Stimulated activated CD4-positive, alpha-beta T cell treated with anti-CD3 and anti-CD28 coated beads, Interleukin-1b, Interleukin-23, amount 100 ng/mL, for 4 hours (primary cell): ENCODE data around the gene RASSF10.
A peak's percentile ranks its signal among the peaks of the same experiment; 100 is the strongest.

Source experiments
- DNase-seq, 2 donors: peaks; one replicate each; pipeline ENCODE4 v3.0.0-alpha.2; 2020; ENCODE audit warnings: low read depth in 2 of 2

Gene RASSF10

GRCh38 chr11:13008625-13009475 is at the start of gene RASSF10:
RASSF10 (plus strand) TSS chr11:13009316; CDS start chr11:13009577, 261 bp downstream.
- no peak for DNase-seq

GRCh38 chr11:12961615-12962014 is 47.5 kb upstream of the RASSF10 start:
- DNase-seq: no peak

GRCh38 chr11:12962306-12962705 is 46.8 kb upstream of the RASSF10 start:
- DNase-seq: no peak

- no peak for DNase-seq
Observed at GRCh38 chr11:12963051-12963450, 46.1 kb upstream of the RASSF10 start.

GRCh38 chr11:12963792-12964536 is 45.2 kb upstream of the RASSF10 start:
- peak; percentile 47 to 56 for DNase-seq

GRCh38 chr11:12964650-12965049 is 44.5 kb upstream of the RASSF10 start:
- DNase-seq: no peak

- DNase-seq: no peak
Observed at GRCh38 chr11:12966002-12966401, 43.1 kb upstream of the RASSF10 start.

- no peak for DNase-seq
Observed at GRCh38 chr11:12968101-12968500, 41.0 kb upstream of the RASSF10 start.

- DNase-seq: no peak
Observed at GRCh38 chr11:12968826-12969225, 40.3 kb upstream of the RASSF10 start.

GRCh38 chr11:12971955-12972354 is 37.2 kb upstream of the RASSF10 start:
- DNase-seq: no peak

- no peak for DNase-seq
Observed at GRCh38 chr11:12973528-12974181, 35.5 kb upstream of the RASSF10 start.

GRCh38 chr11:12975195-12975594 is 33.9 kb upstream of the RASSF10 start:
- no peak for DNase-seq

GRCh38 chr11:12979928-12980689 is 29.0 kb upstream of the RASSF10 start:
- DNase-seq: no peak

GRCh38 chr11:12981676-12982522 is 27.2 kb upstream of the RASSF10 start:
- DNase-seq: no peak

- DNase-seq: no peak
Observed at GRCh38 chr11:12983336-12983735, 25.8 kb upstream of the RASSF10 start.

- DNase-seq: no peak
Observed at GRCh38 chr11:12986194-12986898, 22.8 kb upstream of the RASSF10 start.

- no peak for DNase-seq
Observed at GRCh38 chr11:12989428-12990161, 19.5 kb upstream of the RASSF10 start.

GRCh38 chr11:12990162-12990480 is 19.0 kb upstream of the RASSF10 start:
- DNase-seq: no peak

GRCh38 chr11:12991426-12991825 is 17.7 kb upstream of the RASSF10 start:
- no peak for DNase-seq

GRCh38 chr11:12993626-12994025 is 15.5 kb upstream of the RASSF10 start:
- no peak for DNase-seq
